Measurements from ENCODE around the gene PTGR2. TPM values are rescaled to one million over a fixed set of nuclear protein-coding genes. Genes with fewer than 3 reads are reported as not detected.

The PTGR2 gene
- total RNA-seq, 1 experiment from 2014 or later: 16.0 TPM

DNA sequence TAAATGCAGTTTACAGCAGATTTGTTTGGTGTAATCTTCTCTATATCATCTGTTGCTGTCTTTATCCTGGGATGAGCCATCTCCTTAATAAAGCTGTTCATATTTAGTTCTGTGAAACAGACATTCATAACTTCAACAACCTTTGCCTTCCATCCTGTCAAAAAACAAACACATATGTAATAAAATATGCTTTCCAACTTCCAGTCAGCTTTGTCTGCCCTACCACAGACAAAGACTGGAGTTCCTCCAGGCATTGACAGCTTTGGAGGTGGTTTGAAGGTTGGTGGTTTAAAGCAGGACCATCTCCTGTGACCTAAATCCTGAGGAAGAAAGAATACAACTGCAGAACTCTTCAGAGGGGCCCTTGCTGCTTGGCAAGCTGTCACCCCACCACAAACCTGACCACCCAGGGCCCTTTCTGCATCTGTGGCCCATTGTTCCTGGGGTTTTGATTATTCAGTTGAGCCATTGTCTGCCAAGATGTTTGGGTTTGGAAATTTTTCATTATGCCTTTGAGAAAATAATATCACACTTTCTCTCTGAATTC is 28.2 kb upstream of the PTGR2 start:
- intact Hi-C loops (cut with micrococcal nuclease; ENCODE audit: unreplicated experiment): no loop called here
- Histone ChIP-seq H3K4me1 (ENCODE audit: insufficient read depth, low read length, poor library complexity, severe bottlenecking) (peaks cover 4% of the 10 kb centered on the region), H3K36me3 (ENCODE audit: insufficient read depth, low read length, poor library complexity, severe bottlenecking) (no peaks in the 10 kb centered on the region), H3K27me3 (replicated peaks; ENCODE audit: insufficient read depth, low read depth, low read length, poor library complexity) (no peaks in the 10 kb centered on the region), H3K9me3 (ENCODE audit: low read depth, low read length, poor library complexity, severe bottlenecking) (no peaks in the 10 kb centered on the region), H3K4me3 (ENCODE audit: low read depth, low read length, poor library complexity, severe bottlenecking) (no peak overlapping the region), H3K27ac (ENCODE audit: low read depth, low read length, poor library complexity, severe bottlenecking) (no peak overlapping the region)
- POLR2A ChIA-PET (ENCODE audit: low non-redundant PET): no interaction called here
- no peak for DNase-seq (ENCODE audit: low spot score)
- CTCF ChIA-PET: no interaction called here
- TF ChIP-seq EZH2 (IDR thresholded peaks at IDR 0.05; ENCODE audit: borderline replicate concordance, low read depth, low read length, poor library complexity, severe bottlenecking): no peak
- TF ChIP-seq, protein P1, sequence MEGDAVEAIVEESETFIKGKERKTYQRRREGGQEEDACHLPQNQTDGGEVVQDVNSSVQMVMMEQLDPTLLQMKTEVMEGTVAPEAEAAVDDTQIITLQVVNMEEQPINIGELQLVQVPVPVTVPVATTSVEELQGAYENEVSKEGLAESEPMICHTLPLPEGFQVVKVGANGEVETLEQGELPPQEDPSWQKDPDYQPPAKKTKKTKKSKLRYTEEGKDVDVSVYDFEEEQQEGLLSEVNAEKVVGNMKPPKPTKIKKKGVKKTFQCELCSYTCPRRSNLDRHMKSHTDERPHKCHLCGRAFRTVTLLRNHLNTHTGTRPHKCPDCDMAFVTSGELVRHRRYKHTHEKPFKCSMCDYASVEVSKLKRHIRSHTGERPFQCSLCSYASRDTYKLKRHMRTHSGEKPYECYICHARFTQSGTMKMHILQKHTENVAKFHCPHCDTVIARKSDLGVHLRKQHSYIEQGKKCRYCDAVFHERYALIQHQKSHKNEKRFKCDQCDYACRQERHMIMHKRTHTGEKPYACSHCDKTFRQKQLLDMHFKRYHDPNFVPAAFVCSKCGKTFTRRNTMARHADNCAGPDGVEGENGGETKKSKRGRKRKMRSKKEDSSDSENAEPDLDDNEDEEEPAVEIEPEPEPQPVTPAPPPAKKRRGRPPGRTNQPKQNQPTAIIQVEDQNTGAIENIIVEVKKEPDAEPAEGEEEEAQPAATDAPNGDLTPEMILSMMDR (conservative IDR thresholded peaks at IDR 0.05; ENCODE audit: low read depth, low read length): no peak
- no TSS peak for BruUV-seq (replicated peaks)

DNA sequence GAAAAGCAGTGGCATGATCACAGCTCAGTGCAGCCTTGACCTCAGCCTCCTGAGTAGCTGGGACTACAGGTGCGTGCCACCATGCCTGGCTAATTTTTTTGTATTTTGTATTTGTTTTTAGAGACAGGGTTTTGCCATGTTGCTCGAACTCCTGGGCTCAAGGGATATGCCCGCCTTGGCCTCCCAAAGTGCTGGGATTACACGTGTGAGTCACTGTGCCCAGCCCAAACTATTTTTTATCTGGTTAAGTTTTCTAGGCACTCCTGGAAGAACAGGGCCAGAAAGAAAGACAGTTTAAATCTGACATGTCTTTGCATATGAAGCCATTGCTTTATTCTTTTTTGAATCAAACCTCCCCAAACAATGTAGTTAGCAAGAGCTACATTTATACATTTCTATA is 27.5 kb upstream of the PTGR2 start:
- peaks cover 4% of the 10 kb centered on the region for H3K4me1 ChIP-seq (ENCODE audit: insufficient read depth, low read length, poor library complexity, severe bottlenecking)
- H3K36me3 ChIP-seq (ENCODE audit: insufficient read depth, low read length, poor library complexity, severe bottlenecking): no peaks in the 10 kb centered on the region
- no peak for TF ChIP-seq EZH2 (IDR thresholded peaks at IDR 0.05; ENCODE audit: borderline replicate concordance, low read depth, low read length, poor library complexity, severe bottlenecking)
- TF ChIP-seq, protein P1 (conservative IDR thresholded peaks at IDR 0.05; ENCODE audit: low read depth, low read length): no peak
- POLR2A ChIA-PET (ENCODE audit: low non-redundant PET): no interaction called here
- no peak overlapping the region for H3K27ac ChIP-seq (ENCODE audit: low read depth, low read length, poor library complexity, severe bottlenecking)
- intact Hi-C loops (cut with micrococcal nuclease; ENCODE audit: unreplicated experiment): loop anchor here (2.0 kb wide), 1 partner anchor 99 kb away; no protein-coding TSS in a partner anchor
- no TSS peak for BruUV-seq (replicated peaks)
- CTCF ChIA-PET: no interaction called here
- no peak for DNase-seq (ENCODE audit: low spot score)
- no peaks in the 10 kb centered on the region for H3K9me3 ChIP-seq (ENCODE audit: low read depth, low read length, poor library complexity, severe bottlenecking)
- no peaks in the 10 kb centered on the region for H3K27me3 ChIP-seq (replicated peaks; ENCODE audit: insufficient read depth, low read depth, low read length, poor library complexity)
- no peak overlapping the region for H3K4me3 ChIP-seq (ENCODE audit: low read depth, low read length, poor library complexity, severe bottlenecking)

GRCh38 chr14:73824536-73824935 is 27.1 kb upstream of the PTGR2 start:
- Histone ChIP-seq H3K27ac (ENCODE audit: low read depth, low read length, poor library complexity, severe bottlenecking) (no peak overlapping the region), H3K4me1 (ENCODE audit: insufficient read depth, low read length, poor library complexity, severe bottlenecking) (peaks cover 4% of the 10 kb centered on the region), H3K4me3 (ENCODE audit: low read depth, low read length, poor library complexity, severe bottlenecking) (no peak overlapping the region), H3K27me3 (replicated peaks; ENCODE audit: insufficient read depth, low read depth, low read length, poor library complexity) (no peaks in the 10 kb centered on the region), H3K9me3 (ENCODE audit: low read depth, low read length, poor library complexity, severe bottlenecking) (no peaks in the 10 kb centered on the region), H3K36me3 (ENCODE audit: insufficient read depth, low read length, poor library complexity, severe bottlenecking) (no peaks in the 10 kb centered on the region)
- intact Hi-C loops (cut with micrococcal nuclease; ENCODE audit: unreplicated experiment): loop anchor here (2.0 kb wide), 1 partner anchor 100 kb away; no protein-coding TSS in a partner anchor
- CTCF ChIA-PET: no interaction called here
- no peak for DNase-seq (ENCODE audit: low spot score)
- no TSS peak for BruUV-seq (replicated peaks)
- POLR2A ChIA-PET (ENCODE audit: low non-redundant PET): no interaction called here
- TF ChIP-seq EZH2 (IDR thresholded peaks at IDR 0.05; ENCODE audit: borderline replicate concordance, low read depth, low read length, poor library complexity, severe bottlenecking): no peak
- TF ChIP-seq, protein P1 (conservative IDR thresholded peaks at IDR 0.05; ENCODE audit: low read depth, low read length): no peak
